ENCODE measurements around the gene ABCC11.

ABCC11 gene

GRCh38 chr16:48276102-48276501 is 28.8 kb upstream of the ABCC11 start:
- no peak overlapping the region for H3K4me3 ChIP-seq (ENCODE audit: control insufficient read depth, low read depth, low read length)
- peak; percentile 16 for DNase-seq (ENCODE audit: low read depth)
- TF ChIP-seq CTCF (conservative IDR thresholded peaks at IDR 0.05; ENCODE audit: control insufficient read depth, insufficient read depth, low read depth, low read length), result no peak

GRCh38 chr16:48274476-48274875 is 27.1 kb upstream of the ABCC11 start:
- no peak for DNase-seq (ENCODE audit: low read depth)
- no peak overlapping the region for H3K4me3 ChIP-seq (ENCODE audit: control insufficient read depth, low read depth, low read length)
- no peak for TF ChIP-seq CTCF (conservative IDR thresholded peaks at IDR 0.05; ENCODE audit: control insufficient read depth, insufficient read depth, low read depth, low read length)

- no peak overlapping the region for H3K4me3 ChIP-seq (ENCODE audit: control insufficient read depth, low read depth, low read length)
- no peak for TF ChIP-seq CTCF (conservative IDR thresholded peaks at IDR 0.05; ENCODE audit: control insufficient read depth, insufficient read depth, low read depth, low read length)
- DNase-seq (ENCODE audit: low read depth), result no peak
Measured at GRCh38 chr16:48272837-48273421, 25.6 kb upstream of the ABCC11 start.

GRCh38 chr16:48271728-48272127 is 24.4 kb upstream of the ABCC11 start:
- TF ChIP-seq CTCF (conservative IDR thresholded peaks at IDR 0.05; ENCODE audit: control insufficient read depth, insufficient read depth, low read depth, low read length), result peak; percentile 7
- DNase-seq (ENCODE audit: low read depth), result no peak
- H3K4me3 ChIP-seq (ENCODE audit: control insufficient read depth, low read depth, low read length), result no peak overlapping the region

GRCh38 chr16:48269011-48269410 is 21.7 kb upstream of the ABCC11 start:
- no peak for DNase-seq (ENCODE audit: low read depth)
- H3K4me3 ChIP-seq (ENCODE audit: control insufficient read depth, low read depth, low read length), result no peak overlapping the region

GRCh38 chr16:48262631-48263030 is 15.3 kb upstream of the ABCC11 start:
- no peak for TF ChIP-seq CTCF (conservative IDR thresholded peaks at IDR 0.05; ENCODE audit: control insufficient read depth, insufficient read depth, low read depth, low read length)
- H3K4me3 ChIP-seq (ENCODE audit: control insufficient read depth, low read depth, low read length), result no peak overlapping the region
- no peak for DNase-seq (ENCODE audit: low read depth)

More at GRCh38 chr16:48269011-48269410, 21.7 kb upstream of the ABCC11 start:
- no peak for TF ChIP-seq CTCF (conservative IDR thresholded peaks at IDR 0.05; ENCODE audit: control insufficient read depth, insufficient read depth, low read depth, low read length)

GRCh38 chr16:48261569-48261968 is 14.2 kb upstream of the ABCC11 start:
- DNase-seq (ENCODE audit: low read depth), result no peak
- H3K4me3 ChIP-seq (ENCODE audit: control insufficient read depth, low read depth, low read length), result no peak overlapping the region
- TF ChIP-seq CTCF (conservative IDR thresholded peaks at IDR 0.05; ENCODE audit: control insufficient read depth, insufficient read depth, low read depth, low read length), result no peak
